Smooth muscle cell (in vitro differentiated cells): ENCODE measurements around the gene MROH7. TPM values are rescaled to one million over a fixed set of nuclear protein-coding genes. Genes with fewer than 3 reads are reported as not detected.

Source experiments
- DNase-seq: peaks from one replicate; lab custom pipeline; 2025; ENCODE audit not compliant: unreplicated experiment; lab: John Stamatoyannopoulos, UW
- H2AFZ ChIP-seq: fragments of 200-600 bp; sonication (generic); 2 replicates; pipeline ENCODE4 v1.6.0; 2016; ENCODE audit warnings: antibody characterized with exemption, low read depth, mild to moderate bottlenecking
- H3F3A ChIP-seq: fragments of 200-600 bp; sonication (generic); 2 replicates; pipeline ENCODE4 v1.6.0; 2017; ENCODE audit warnings: antibody characterized with exemption, low read depth
- H3K27ac ChIP-seq: fragments of 200-600 bp; sonication (generic); 2 replicates; pipeline ENCODE4 v1.5.1; 2016; ENCODE audit warnings: low read depth, mild to moderate bottlenecking
- H3K27me3 ChIP-seq: fragments of 200-600 bp; sonication (generic); 2 replicates; pipeline ENCODE4 v1.6.1; 2016; ENCODE audit warnings: low read depth, mild to moderate bottlenecking
- H3K36me3 ChIP-seq: fragments of 200-600 bp; sonication (generic); 2 replicates; pipeline ENCODE4 v1.5.1; 2016; ENCODE audit warnings: low read depth
- H3K4me1 ChIP-seq: fragments of 200-600 bp; sonication (generic); 2 replicates; pipeline ENCODE4 v1.5.1; 2016; ENCODE audit warnings: low read depth
- H3K4me2 ChIP-seq: fragments of 200-600 bp; sonication (generic); 2 replicates; pipeline ENCODE4 v1.6.0; 2016; ENCODE audit warnings: mild to moderate bottlenecking
- H3K4me3 ChIP-seq: fragments of 200-600 bp; sonication (generic); 2 replicates; pipeline ENCODE4 v1.5.1; 2016; ENCODE audit warnings: mild to moderate bottlenecking
- H3K79me2 ChIP-seq: fragments of 200-600 bp; sonication (generic); 2 replicates; pipeline ENCODE4 v1.6.0; 2016; ENCODE audit warnings: low read depth, mild to moderate bottlenecking
- H3K9ac ChIP-seq: fragments of 200-600 bp; sonication (generic); 2 replicates; pipeline ENCODE4 v1.6.0; 2016; ENCODE audit warnings: low read depth
- H3K9me3 ChIP-seq: fragments of 200-600 bp; sonication (generic); replicated peaks from 2 replicates; pipeline ENCODE4 v1.5.1; 2016; ENCODE audit warnings: low read depth
- H4K20me1 ChIP-seq: fragments of 200-600 bp; sonication (generic); 2 replicates; pipeline ENCODE4 v1.6.0; 2016; ENCODE audit warnings: low read depth
- WGBS: methylation state at CpG from one replicate; pipeline ENCODE4 v1.1.7; 2016; ENCODE audit warnings: low lambda C conversion rate; 5-methylcytosine and 5-hydroxymethylcytosine counted together
- polyA plus RNA-seq: library from polyadenylated mRNA; unstranded; fragments of >200 nt; fragmentation: Nextera tagmentation; extraction: Ambion mirVana; gene quantifications from 2 replicates; pipeline ENCODE4 v1.2.1, GENCODE V29; 2016
- total RNA-seq: library from RNA; depleted of rRNA; stranded (reverse); fragments of >200 nt; gene quantifications from 2 replicates; pipeline ENCODE4 v1.2.3, GENCODE V29; 2014
- TF ChIP-seq, protein P1 (sequence below): fragments of 200-600 bp; sonication (generic); IDR thresholded peaks from 2 replicates; pipeline ENCODE4 v1.5.1; 2017; ENCODE audit warnings: borderline replicate concordance, mild to moderate bottlenecking, antibody characterized with exemption; ENCODE audit not compliant: insufficient read depth, poor library complexity, severe bottlenecking

MROH7 gene
- total and polyA plus RNA-seq, 2 experiments from 2014 or later: 0.33 to 0.58 TPM

DNA sequence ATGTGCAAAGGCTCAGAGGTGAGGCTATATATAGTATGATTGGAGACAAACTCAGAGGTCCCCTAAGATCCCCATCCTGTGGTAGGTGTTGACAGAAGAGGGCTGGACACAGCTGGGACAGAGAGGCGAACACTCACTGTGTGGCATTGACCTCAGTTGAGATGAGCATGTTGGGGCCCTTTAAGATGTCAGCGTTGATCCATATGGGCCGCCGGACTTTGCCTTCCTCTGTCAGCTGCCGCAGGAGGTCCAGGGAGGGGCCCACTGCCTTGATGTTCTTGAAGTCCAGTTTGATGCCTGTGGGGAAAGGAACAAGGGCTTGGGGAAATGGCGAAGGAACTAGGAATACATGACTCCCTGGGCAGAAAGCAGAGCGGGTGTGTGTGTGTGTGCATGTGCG is 27.0 kb upstream of the MROH7 start:
- Histone ChIP-seq H3K4me3 (no peak overlapping the region), H3K27ac (no peak overlapping the region), H3K9me3 (no peaks in the 10 kb centered on the region), H3K36me3 (no peaks in the 10 kb centered on the region), H3K27me3 (no peaks in the 10 kb centered on the region), H3K9ac (no peak overlapping the region), H3K4me2 (no peak overlapping the region), H3F3A (no peaks in the 10 kb centered on the region), H3K4me1 (no peaks in the 10 kb centered on the region), H3K79me2 (no peaks in the 10 kb centered on the region), H4K20me1 (no peaks in the 10 kb centered on the region), H2AFZ (no peak overlapping the region)
- TF ChIP-seq, protein P1, sequence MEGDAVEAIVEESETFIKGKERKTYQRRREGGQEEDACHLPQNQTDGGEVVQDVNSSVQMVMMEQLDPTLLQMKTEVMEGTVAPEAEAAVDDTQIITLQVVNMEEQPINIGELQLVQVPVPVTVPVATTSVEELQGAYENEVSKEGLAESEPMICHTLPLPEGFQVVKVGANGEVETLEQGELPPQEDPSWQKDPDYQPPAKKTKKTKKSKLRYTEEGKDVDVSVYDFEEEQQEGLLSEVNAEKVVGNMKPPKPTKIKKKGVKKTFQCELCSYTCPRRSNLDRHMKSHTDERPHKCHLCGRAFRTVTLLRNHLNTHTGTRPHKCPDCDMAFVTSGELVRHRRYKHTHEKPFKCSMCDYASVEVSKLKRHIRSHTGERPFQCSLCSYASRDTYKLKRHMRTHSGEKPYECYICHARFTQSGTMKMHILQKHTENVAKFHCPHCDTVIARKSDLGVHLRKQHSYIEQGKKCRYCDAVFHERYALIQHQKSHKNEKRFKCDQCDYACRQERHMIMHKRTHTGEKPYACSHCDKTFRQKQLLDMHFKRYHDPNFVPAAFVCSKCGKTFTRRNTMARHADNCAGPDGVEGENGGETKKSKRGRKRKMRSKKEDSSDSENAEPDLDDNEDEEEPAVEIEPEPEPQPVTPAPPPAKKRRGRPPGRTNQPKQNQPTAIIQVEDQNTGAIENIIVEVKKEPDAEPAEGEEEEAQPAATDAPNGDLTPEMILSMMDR: no peak
- DNase-seq: no peak
- 90% methylated on average over 8 of the region's 8 CpGs for WGBS

DNA sequence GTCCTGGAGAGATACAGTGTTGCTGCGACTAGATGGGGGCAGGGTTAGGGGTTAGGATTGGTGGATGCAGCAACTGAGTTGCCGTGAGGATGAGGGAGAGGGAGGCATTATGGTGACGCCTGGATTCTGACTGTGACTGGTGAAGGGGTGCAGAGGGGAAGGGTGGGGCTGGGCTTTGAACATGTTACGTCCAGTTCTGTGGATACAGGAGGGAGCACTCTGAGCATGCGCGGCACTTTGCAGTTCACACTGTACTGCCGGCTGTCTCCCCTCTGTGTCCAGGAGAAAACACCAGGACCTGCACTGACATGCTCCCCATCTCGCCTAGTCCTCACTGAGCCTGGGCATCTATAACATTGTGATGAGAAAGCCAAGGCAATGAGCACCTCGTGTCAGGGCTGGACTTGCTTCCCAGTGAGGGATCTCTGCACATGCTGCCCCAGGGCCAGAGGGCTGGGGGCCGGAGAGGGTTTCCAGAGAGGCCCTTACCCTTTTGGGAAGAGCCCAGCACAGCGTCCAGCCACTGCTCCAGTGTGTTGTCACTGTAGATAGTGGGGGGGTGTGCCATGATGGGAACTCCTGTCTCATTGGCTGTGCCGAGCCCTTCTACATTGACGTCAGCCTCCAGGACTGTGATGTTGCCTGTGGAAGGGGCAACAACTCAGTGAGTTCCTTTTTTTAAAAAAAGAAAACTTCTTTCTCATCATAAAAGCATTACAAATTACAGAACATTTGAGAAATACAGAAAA is 25.9 kb upstream of the MROH7 start:
- 77% methylated on average over 13 of the region's 13 CpGs for WGBS
- Histone ChIP-seq H3K27ac (no peak overlapping the region), H2AFZ (no peak overlapping the region)

DNA sequence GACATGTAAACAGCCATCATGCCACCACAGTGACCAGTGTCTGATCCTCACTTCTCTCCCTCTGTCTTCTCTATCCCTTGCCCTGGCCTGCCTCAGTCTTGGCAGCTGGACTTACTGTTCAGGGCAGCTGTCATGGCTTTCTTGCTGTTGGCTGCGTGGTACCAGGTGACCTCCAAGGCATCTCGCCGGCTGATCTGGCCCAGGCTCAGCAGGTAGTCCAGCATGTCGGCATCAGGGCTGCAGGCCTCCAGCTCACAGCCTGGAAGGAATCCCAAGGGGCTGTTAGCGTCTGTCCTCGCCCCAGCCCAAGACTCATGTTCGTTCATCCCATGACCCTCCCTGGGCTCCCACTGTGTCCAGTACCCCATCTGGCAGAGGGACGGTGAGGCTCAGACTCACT is 21.8 kb upstream of the MROH7 start:
- no peak overlapping the region for H3K9ac ChIP-seq
- no peaks in the 10 kb centered on the region for H3F3A ChIP-seq
- H3K9me3 ChIP-seq: no peaks in the 10 kb centered on the region
- DNase-seq: no peak
- H3K79me2 ChIP-seq: no peaks in the 10 kb centered on the region
- H3K36me3 ChIP-seq: no peaks in the 10 kb centered on the region
- no peak overlapping the region for H3K4me2 ChIP-seq
- TF ChIP-seq, protein P1: no peak
- no peak overlapping the region for H3K27ac ChIP-seq
- WGBS: 85% methylated on average over 8 of the region's 8 CpGs
- H4K20me1 ChIP-seq: no peaks in the 10 kb centered on the region
- no peak overlapping the region for H2AFZ ChIP-seq
- H3K27me3 ChIP-seq: no peaks in the 10 kb centered on the region
- no peak overlapping the region for H3K4me3 ChIP-seq
- H3K4me1 ChIP-seq: no peaks in the 10 kb centered on the region

More for the DNA sequence above, 25.9 kb upstream of the MROH7 start:
- H3K9ac ChIP-seq: no peak overlapping the region
- DNase-seq: no peak
- H3K79me2 ChIP-seq: no peaks in the 10 kb centered on the region
- H3K4me2 ChIP-seq: no peak overlapping the region
- no peaks in the 10 kb centered on the region for H3F3A ChIP-seq
- H3K27me3 ChIP-seq: no peaks in the 10 kb centered on the region
- TF ChIP-seq, protein P1: no peak
- H3K9me3 ChIP-seq: no peaks in the 10 kb centered on the region
- no peaks in the 10 kb centered on the region for H3K36me3 ChIP-seq
- H3K4me1 ChIP-seq: no peaks in the 10 kb centered on the region
- no peak overlapping the region for H3K4me3 ChIP-seq
- no peaks in the 10 kb centered on the region for H4K20me1 ChIP-seq
